ENCODE results near the gene CLASP1. TPM values are rescaled to one million over a fixed set of nuclear protein-coding genes. Genes with fewer than 3 reads are reported as not detected.

Gene CLASP1
- total RNA-seq, 1 donor = 46.0 TPM

DNA sequence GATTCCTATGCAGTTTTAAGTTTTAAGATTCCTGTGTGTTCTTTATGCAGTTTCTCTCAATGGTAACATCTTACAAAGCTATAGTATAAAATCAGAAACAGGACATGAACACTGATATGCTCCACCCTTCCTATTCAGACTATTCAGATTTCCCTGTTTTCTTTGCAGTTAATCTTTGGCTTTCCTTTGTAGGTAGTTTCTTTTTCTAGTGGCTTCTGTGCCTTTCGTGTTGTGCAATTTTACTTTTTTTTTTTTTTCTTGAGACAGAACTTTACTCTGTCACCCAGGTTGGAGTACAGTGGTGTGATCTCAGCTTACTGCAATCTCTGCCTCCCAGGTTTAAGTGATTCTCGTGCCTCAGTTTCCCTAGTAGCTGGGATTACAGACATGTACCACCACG is 213.5 kb downstream of the CLASP1 start:
- H3K9me3 ChIP-seq (ENCODE audit: low read depth, low read length) = no peaks in the 10 kb centered on the region
- H3K79me2 ChIP-seq (ENCODE audit: insufficient read depth, low read length) = no peaks in the 10 kb centered on the region
- H4K20me1 ChIP-seq (ENCODE audit: insufficient read depth, low read length) = no peaks in the 10 kb centered on the region
- H2AFZ ChIP-seq (ENCODE audit: low read length) = no peak overlapping the region
- H3K4me1 ChIP-seq (ENCODE audit: insufficient read depth, low read length) = no peaks in the 10 kb centered on the region
- no peak for DNase-seq (ENCODE audit: insufficient read length, low spot score, missing footprints)
- no peak overlapping the region for H3K27ac ChIP-seq (ENCODE audit: low read depth, low read length)
- H3K4me2 ChIP-seq (ENCODE audit: insufficient read depth, low read length) = no peak overlapping the region
- H3K27me3 ChIP-seq (ENCODE audit: insufficient read depth, low read length) = no peaks in the 10 kb centered on the region
- TF ChIP-seq, protein P1, sequence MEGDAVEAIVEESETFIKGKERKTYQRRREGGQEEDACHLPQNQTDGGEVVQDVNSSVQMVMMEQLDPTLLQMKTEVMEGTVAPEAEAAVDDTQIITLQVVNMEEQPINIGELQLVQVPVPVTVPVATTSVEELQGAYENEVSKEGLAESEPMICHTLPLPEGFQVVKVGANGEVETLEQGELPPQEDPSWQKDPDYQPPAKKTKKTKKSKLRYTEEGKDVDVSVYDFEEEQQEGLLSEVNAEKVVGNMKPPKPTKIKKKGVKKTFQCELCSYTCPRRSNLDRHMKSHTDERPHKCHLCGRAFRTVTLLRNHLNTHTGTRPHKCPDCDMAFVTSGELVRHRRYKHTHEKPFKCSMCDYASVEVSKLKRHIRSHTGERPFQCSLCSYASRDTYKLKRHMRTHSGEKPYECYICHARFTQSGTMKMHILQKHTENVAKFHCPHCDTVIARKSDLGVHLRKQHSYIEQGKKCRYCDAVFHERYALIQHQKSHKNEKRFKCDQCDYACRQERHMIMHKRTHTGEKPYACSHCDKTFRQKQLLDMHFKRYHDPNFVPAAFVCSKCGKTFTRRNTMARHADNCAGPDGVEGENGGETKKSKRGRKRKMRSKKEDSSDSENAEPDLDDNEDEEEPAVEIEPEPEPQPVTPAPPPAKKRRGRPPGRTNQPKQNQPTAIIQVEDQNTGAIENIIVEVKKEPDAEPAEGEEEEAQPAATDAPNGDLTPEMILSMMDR (IDR thresholded peaks at IDR 0.05; ENCODE audit: extremely low read depth, low read depth, low read length) = no peak
- H3K4me3 ChIP-seq (ENCODE audit: insufficient read depth, low read length) = no peak overlapping the region
- peaks cover 12% of the 10 kb centered on the region for H3K36me3 ChIP-seq (ENCODE audit: insufficient read depth, low read length)

DNA sequence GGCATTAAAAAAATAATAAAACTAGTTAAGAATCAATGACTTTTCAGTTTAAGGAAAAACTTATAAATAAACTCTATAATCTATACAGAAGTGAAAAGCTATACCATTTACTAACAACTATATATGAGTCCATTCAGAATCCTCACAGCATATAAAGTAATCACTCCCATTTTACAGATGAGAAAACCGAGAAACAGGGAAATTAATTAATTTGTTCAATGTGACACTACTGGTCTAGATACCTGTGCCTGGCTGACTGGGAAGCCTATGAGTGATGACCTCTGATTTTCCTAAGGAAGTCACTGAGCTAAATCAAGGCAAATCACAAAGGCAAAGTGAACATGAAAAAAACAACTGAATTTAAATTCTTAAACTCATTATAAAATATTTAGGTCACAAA is 218.0 kb downstream of the CLASP1 start:
- no peak overlapping the region for H3K27ac ChIP-seq (ENCODE audit: low read depth, low read length)
- peaks cover 3% of the 10 kb centered on the region for H3K4me1 ChIP-seq (ENCODE audit: insufficient read depth, low read length)
- H3K79me2 ChIP-seq (ENCODE audit: insufficient read depth, low read length) = no peaks in the 10 kb centered on the region
- no peak overlapping the region for H2AFZ ChIP-seq (ENCODE audit: low read length)
- H3K27me3 ChIP-seq (ENCODE audit: insufficient read depth, low read length) = no peaks in the 10 kb centered on the region
- no peak overlapping the region for H3K4me3 ChIP-seq (ENCODE audit: insufficient read depth, low read length)
- peaks cover 12% of the 10 kb centered on the region for H3K36me3 ChIP-seq (ENCODE audit: insufficient read depth, low read length)
- DNase-seq (ENCODE audit: insufficient read length, low spot score, missing footprints) = no peak
- TF ChIP-seq, protein P1 (IDR thresholded peaks at IDR 0.05; ENCODE audit: extremely low read depth, low read depth, low read length) = no peak
- no peaks in the 10 kb centered on the region for H3K9me3 ChIP-seq (ENCODE audit: low read depth, low read length)
- H4K20me1 ChIP-seq (ENCODE audit: insufficient read depth, low read length) = no peaks in the 10 kb centered on the region
- no peak overlapping the region for H3K4me2 ChIP-seq (ENCODE audit: insufficient read depth, low read length)

DNA sequence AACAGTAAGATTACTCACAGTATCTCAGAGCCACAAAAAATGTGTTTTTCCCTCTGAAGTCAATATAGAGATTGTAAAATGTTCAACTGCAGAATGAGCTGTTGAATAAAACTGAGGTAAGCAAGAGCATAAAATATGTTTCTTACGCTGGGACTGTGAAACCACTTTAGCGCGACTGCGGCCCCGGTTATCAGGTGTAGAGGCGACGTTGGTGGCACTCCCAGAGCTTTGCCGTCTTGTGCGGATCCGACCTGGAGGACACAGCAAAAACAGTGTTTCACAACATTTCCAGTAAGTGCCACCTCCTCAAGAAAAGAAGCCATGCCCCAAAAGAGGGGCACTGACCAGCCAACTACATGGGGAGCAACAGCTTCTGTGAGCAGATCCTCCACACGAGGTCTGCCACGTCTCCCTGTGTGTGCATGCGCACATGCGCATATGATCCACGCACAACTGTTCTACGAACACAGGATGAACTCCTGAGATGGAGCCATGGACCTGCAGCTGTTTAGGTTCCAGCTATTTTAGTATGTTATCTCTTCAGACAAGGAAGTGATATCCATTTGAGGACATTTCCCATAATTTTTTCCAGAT is 219.2 kb downstream of the CLASP1 start:
- Histone ChIP-seq H3K27me3 (ENCODE audit: insufficient read depth, low read length) (no peaks in the 10 kb centered on the region), H3K27ac (ENCODE audit: low read depth, low read length) (no peak overlapping the region), H2AFZ (ENCODE audit: low read length) (no peak overlapping the region), H3K4me2 (ENCODE audit: insufficient read depth, low read length) (no peak overlapping the region), H3K79me2 (ENCODE audit: insufficient read depth, low read length) (no peaks in the 10 kb centered on the region), H3K4me3 (ENCODE audit: insufficient read depth, low read length) (no peak overlapping the region), H3K36me3 (ENCODE audit: insufficient read depth, low read length) (peaks cover 14% of the 10 kb centered on the region), H3K9me3 (ENCODE audit: low read depth, low read length) (no peaks in the 10 kb centered on the region), H4K20me1 (ENCODE audit: insufficient read depth, low read length) (no peaks in the 10 kb centered on the region), H3K4me1 (ENCODE audit: insufficient read depth, low read length) (peaks cover 3% of the 10 kb centered on the region)
- no peak for DNase-seq (ENCODE audit: insufficient read length, low spot score, missing footprints)
- TF ChIP-seq, protein P1 (IDR thresholded peaks at IDR 0.05; ENCODE audit: extremely low read depth, low read depth, low read length) = no peak

DNA sequence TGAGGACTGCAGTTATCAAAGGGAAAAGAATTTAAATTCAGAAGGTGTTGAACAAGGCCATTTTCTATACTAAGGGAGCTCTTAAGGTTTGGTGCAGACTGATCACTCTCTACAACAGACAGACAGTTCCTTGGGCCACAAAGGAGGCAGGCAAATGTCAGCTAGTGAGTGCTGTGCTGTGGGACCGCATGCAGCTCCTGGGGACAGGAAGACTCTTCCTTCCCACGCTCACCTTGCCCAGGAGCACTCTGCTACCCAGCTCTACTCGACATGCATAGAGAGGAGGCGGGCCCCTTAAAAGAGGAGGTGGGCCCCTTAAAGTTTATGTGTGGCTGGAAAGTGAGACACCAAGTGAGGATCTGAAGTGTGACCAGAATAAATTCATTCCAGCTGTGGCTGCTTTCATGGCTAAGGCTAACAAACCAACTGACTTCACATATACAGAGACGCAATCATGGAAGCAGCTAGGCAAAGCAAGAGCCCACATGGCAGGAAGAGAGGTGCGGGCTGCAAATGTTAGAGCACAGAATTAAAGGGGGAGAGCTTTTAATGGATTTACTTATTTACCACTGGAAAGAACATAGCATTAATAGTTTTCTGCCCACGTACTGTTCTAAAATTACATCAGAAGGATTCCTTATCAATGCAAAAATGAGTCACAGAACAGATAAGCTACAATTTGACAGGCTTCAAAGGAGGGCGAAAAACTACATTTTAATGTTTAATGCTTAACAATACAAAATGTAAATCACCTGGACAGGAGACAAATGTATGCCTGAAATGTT is 220.0 kb downstream of the CLASP1 start:
- no peaks in the 10 kb centered on the region for H3K79me2 ChIP-seq (ENCODE audit: insufficient read depth, low read length)
- H4K20me1 ChIP-seq (ENCODE audit: insufficient read depth, low read length) = no peaks in the 10 kb centered on the region
- peaks cover 19% of the 10 kb centered on the region for H3K36me3 ChIP-seq (ENCODE audit: insufficient read depth, low read length)
- H2AFZ ChIP-seq (ENCODE audit: low read length) = no peak overlapping the region
- TF ChIP-seq, protein P1 (IDR thresholded peaks at IDR 0.05; ENCODE audit: extremely low read depth, low read depth, low read length) = no peak
- H3K4me1 ChIP-seq (ENCODE audit: insufficient read depth, low read length) = peaks cover 3% of the 10 kb centered on the region
- H3K4me2 ChIP-seq (ENCODE audit: insufficient read depth, low read length) = no peak overlapping the region
- no peak overlapping the region for H3K4me3 ChIP-seq (ENCODE audit: insufficient read depth, low read length)
- no peak overlapping the region for H3K27ac ChIP-seq (ENCODE audit: low read depth, low read length)
- no peak for DNase-seq (ENCODE audit: insufficient read length, low spot score, missing footprints)
- H3K27me3 ChIP-seq (ENCODE audit: insufficient read depth, low read length) = no peaks in the 10 kb centered on the region
- no peaks in the 10 kb centered on the region for H3K9me3 ChIP-seq (ENCODE audit: low read depth, low read length)

All from osteoblast (primary cell).